HG03095 (cell line): ENCODE measurements around the gene ZWILCH.
"Not testable (repeated sequence)": the region's sequence is repeated elsewhere in the genome, so short reads cannot be mapped to it uniquely, and the experiment has no call there.

ENCODE experiments used
- ATAC-seq: cut with Tn5 transposase; IDR thresholded peaks from one replicate; pipeline ENCODE4 v1.9.1; 2021; ENCODE audit warnings: moderate library complexity; ENCODE audit not compliant: unreplicated experiment

Gene ZWILCH

DNA sequence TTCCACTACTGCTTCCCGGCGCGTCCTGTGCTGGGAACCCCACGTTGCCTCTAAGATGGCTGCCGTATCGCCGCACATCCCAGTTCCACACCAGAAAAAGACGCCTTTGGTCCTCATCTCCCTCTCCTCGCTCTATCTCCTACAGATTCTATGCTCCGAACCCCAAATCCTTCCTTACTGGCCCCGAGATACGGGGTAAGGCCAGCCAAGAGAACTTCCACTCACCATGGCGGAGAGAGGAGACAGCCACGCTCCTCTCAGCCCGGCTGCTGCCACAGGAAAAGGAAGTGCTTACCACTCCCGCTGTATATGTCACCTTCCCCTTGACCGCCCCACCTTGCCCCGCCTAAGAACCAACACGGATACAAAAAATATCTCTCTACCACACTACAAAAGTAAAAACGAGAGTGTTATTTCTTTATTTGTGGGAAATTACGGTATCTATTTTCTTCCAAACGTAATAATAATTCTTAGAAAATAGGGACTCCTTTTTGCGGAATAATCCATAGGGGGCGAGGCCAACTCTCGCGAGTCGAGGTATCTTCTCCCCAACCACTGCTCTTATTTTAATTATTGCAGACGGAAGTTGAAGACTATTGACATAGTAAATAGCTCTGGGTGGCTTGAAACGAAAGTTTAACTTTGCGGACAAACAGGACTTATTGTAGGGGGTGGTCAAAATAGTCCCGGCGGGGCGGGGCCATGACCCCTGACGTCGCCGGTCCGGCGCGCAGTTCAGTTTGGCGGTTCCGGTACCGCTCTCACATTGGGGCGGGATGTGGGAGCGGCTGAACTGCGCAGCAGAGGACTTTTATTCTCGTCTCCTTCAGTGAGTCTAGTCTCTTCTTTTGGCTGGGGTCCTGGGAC, at the start of gene ZWILCH, which contains the start of gene RPL4:
ZWILCH (plus strand) TSS at position 764 of the 867 bp plus-strand sequence; CDS start at position 777, 13 bp downstream.
RPL4 (minus strand) TSS at position 293 of the 867 bp plus-strand sequence; CDS start at position 228, 65 bp downstream.
- ATAC-seq, result peak; percentile 67

- no peak for ATAC-seq
These were observed 48.9 kb upstream of the ZWILCH start for GRCh38 chr15:66456211-66456610.

DNA sequence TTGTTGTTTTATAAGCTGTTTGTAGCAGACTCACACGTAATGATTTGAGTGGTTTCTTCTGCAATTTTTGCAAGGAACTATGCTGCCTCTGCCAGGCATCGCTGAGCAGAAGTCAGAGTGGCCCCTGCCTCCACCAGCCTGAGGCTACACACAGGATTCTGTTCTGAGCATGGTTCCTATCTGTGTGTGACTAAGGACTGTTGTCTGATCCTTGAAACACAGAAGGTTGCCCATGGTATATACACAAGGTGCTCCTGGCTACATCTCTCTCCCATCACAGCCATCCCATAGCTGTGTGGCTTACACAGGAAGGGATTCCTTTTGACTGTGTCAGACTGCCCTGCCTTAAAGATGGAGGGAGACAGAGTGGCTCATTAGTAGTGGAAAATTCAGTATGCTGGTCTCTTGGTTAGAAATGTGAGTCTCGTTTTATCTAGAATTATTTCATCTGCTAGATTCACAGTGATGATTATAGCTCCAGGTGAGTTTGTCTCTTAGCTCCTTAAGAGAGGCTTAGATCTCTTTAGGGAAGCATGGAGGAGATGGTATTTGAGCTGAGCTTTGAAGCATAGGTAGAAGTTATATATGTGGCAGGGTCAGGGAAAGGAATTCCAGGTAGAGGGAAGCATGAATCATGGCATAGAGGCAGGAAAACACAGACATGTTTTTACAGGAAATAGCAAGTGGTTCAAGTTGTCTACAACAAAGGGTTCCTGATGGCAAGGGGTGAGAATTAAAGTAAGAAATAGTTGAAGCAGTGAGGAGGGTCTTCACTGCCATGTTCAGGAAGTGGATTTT, 45.1 kb upstream of the ZWILCH start:
- ATAC-seq, result no peak

DNA sequence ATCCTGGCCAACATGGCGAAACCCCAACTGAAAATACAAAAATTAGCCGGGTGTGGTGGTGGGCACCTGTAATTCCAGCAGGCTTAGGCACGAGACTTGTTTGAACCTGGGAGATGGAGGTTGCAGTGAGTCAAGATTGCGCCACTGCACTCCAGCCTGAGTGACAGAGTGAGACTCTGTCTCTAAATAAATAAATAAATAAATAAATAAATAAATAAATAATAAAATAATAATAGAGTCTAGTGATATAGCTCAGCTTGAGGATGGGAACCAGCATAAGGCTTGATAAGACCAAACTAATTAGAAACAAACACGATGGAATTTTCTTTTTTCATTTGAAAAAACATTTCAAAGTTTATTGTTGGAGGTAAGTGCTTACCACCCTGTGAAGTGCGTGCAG, 43.8 kb upstream of the ZWILCH start:
- not testable (repeated sequence) for ATAC-seq

DNA sequence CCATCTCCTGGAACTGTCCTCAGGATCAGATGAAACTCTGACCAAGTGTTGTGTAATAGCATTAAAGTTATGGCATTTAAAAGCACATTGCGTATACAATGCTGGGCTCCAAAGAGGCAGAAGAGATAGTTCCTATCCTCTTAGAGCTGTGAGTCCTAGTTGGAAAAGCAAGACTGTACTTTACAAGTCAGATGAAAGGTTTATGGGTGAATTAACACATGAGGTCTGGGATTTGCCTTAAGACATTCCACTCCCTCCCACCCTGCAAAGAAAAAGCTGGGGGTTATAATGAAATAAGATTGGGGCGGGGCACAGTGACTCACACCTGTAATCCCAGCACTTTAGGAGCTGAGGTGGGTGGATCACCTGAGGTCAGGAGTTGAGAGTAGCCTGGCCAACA, 43.2 kb upstream of the ZWILCH start:
- no peak for ATAC-seq

DNA sequence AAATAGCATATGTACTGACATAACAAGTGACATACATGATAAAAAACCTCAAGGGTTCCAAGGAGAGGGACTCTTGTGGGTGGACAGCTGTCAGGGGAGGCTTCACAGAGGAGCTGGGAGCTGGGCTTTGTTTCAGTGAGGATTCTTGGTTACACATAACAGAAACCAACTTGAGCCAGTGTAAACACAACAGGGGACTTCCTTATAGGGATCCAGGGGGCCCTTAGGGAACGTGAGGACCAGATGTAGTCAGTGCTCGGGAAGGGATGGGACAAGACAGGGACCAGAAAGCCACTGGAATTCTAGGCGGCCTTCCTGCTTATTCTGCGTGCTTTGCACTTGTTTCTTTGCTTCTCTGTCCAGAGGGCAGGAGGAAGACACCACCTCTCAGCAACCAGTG, 42.5 kb upstream of the ZWILCH start:
- no peak for ATAC-seq

GRCh38 chr15:66465294-66465693, 39.8 kb upstream of the ZWILCH start:
- not testable (repeated sequence) for ATAC-seq

GRCh38 chr15:66467162-66468040, 37.7 kb upstream of the ZWILCH start:
- ATAC-seq, result not testable (repeated sequence)

- not testable (repeated sequence) for ATAC-seq
These were observed 34.3 kb upstream of the ZWILCH start for GRCh38 chr15:66470825-66471224.

- ATAC-seq, result peak; percentile 84
These were observed 32.7 kb upstream of the ZWILCH start for GRCh38 chr15:66472176-66472999.

DNA sequence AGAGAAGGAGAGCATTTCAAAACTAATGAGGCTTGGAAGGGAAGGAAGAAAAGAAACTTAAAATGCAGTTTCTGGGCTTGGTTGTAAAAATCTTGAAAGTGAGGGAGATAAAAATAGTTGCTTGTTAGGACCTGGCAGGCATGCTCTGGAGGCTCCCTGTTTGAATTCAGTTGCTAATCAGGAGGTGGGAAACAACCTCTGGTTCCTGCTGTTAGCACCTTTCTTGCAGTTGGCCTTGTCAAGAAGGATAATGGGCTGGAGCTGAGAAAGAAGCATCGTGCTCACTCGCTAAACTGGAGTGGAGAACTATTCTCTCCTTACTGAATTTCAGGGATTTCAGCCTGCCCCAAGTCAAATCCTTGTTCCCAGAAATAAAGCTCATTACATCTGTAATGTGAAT, 31.0 kb upstream of the ZWILCH start:
- no peak for ATAC-seq

GRCh38 chr15:66474963-66475362, 30.2 kb upstream of the ZWILCH start:
- no peak for ATAC-seq

DNA sequence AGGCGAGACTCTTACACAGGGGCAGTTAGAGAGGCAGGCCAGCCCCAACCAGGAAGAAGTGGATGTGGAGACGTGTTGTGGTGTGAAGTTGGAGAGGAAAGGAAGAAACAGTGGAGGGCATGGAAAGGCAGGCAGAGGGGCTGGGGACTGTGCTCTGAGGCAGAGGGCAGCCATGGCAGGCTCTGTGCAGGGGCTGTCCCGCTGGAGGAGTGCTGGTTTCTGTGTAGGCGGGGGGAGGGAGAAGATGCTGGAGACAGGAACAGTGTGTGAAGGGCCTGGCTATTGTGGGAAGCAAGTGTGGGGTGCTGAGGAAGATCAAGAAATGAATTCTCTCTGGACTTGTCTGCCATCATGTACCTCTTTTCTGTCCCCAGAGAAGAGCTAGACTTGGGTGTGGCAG, 28.6 kb upstream of the ZWILCH start:
- ATAC-seq, result no peak

- ATAC-seq, result no peak
These were observed 28.1 kb upstream of the ZWILCH start for GRCh38 chr15:66477011-66477410.

GRCh38 chr15:66480267-66480666, 24.9 kb upstream of the ZWILCH start:
- ATAC-seq, result no peak

- no peak for ATAC-seq
These were observed 23.8 kb upstream of the ZWILCH start for GRCh38 chr15:66481107-66481856.

DNA sequence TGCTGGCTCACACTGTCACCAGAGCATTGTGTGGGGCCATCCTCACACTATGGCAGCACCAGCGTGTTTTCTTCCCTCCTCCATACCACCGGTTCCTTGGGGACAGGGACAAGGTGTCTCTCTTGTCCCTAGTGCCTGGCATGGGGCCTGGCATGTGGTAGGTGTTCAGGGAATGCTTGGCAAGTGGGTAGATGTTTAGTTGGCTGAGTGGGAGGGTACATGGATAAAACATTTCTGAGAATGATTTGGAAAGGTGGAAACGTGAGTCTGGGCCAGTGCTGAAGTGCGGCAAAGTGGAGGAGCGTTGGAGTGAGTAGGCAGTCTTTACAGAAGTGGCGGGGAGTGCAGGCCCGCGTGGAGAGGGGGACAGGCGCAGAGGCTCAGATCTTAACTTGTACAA, 22.6 kb upstream of the ZWILCH start:
- ATAC-seq, result no peak

GRCh38 chr15:66483131-66483566, 22.0 kb upstream of the ZWILCH start:
- ATAC-seq, result no peak

DNA sequence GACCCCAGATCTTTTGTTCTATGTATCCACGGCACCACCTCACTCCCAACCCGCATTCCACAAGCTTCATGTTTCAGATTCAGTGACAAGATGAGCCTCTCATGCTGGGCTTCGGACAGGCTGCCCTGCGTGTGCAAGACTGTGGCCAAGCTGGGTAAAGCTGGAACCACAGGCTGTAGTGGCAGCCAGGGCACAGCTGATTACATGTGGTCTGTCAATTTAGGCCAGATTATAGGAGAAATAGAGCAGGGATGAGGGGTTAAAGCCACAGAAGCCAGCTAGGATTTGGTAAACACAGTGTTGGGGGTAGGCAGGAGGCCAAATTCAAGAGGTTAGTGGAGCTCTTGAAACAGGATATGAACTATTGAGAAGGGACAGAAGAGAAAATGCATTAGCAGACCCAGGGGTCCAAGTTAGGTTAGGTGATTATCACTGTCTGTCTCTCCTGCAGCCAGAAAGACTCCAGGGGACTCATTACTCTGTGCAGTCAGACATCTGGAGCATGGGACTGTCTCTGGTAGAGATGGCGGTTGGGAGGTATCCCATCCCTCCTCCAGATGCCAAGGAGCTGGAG, 20.5 kb upstream of the ZWILCH start:
- no peak for ATAC-seq
